GM21390 (cell line): ENCODE data around the gene ALDH16A1.

Experiments used
- ATAC-seq: cut with Tn5 transposase; IDR thresholded peaks from one replicate; pipeline ENCODE4 v1.9.1; 2021; ENCODE audit not compliant: unreplicated experiment

ALDH16A1 gene

GRCh38 chr19:49507803-49508494, 54.9 kb downstream of the ALDH16A1 start:
- ATAC-seq: no peak

- ATAC-seq: no peak
These were observed 60.1 kb downstream of the ALDH16A1 start for GRCh38 chr19:49512970-49513745.

GRCh38 chr19:49513746-49514118, 60.7 kb downstream of the ALDH16A1 start:
- no peak for ATAC-seq

GRCh38 chr19:49514151-49514550, 61.1 kb downstream of the ALDH16A1 start:
- ATAC-seq: no peak

- no peak for ATAC-seq
These were observed 62.7 kb downstream of the ALDH16A1 start for GRCh38 chr19:49515767-49516166.

- ATAC-seq: no peak
These were observed 65.0 kb downstream of the ALDH16A1 start for GRCh38 chr19:49518033-49518432.
